ENCODE results near the gene DCLK2. TPM values are rescaled to one million over a fixed set of nuclear protein-coding genes. Genes with fewer than 3 reads are reported as not detected.

DCLK2 gene
- total RNA-seq, 2 donors from 2014 or later = 0.20 to 0.42 TPM

DNA sequence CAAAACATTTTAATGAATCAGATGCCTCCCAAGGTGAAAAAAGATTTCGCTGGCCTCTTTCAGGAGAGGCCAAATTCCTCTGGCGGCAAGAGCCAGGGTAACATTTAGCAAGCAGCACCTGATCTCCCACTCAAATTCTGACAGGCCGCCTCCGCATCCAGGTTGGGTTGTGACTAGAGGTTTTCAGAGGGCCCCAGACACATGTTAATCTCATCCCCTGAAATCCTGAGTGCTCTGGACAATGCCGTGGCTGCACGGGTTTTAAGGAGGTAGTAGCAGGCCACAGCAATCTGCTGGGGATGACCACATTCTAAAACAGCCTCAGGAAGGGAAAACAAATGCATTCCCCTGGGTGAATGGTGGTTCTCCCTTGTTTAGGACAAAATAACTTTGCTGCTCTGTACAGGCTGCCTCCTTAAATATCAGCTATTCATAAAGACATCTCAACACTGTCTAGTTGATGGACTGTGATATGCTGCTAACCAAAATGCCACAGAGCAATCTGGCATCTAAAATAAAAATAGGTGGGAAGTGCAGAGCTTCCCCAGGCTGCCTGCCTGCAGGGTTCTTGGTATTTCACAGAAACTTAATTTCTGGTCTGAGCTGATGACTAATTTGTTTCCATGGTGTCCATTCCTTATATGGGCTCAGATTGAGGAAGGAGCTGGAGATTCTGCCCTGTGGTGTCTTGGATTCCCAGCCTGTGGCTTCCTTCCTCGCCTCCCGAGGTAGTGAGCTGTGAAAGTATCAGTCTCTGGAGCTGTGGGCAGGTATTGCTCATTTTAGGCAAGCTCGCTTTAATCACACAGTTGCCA lies 202.0 kb downstream of the DCLK2 start:
- H3K4me1 ChIP-seq (ENCODE audit: control insufficient read depth, insufficient read depth, low read length) = no peaks in the 10 kb centered on the region
- H3K27me3 ChIP-seq (ENCODE audit: control insufficient read depth, insufficient read depth, low read length, poor library complexity, severe bottlenecking) = no peaks in the 10 kb centered on the region
- H3K4me3 ChIP-seq (ENCODE audit: low read length) = no peak overlapping the region
- TF ChIP-seq, protein P1, sequence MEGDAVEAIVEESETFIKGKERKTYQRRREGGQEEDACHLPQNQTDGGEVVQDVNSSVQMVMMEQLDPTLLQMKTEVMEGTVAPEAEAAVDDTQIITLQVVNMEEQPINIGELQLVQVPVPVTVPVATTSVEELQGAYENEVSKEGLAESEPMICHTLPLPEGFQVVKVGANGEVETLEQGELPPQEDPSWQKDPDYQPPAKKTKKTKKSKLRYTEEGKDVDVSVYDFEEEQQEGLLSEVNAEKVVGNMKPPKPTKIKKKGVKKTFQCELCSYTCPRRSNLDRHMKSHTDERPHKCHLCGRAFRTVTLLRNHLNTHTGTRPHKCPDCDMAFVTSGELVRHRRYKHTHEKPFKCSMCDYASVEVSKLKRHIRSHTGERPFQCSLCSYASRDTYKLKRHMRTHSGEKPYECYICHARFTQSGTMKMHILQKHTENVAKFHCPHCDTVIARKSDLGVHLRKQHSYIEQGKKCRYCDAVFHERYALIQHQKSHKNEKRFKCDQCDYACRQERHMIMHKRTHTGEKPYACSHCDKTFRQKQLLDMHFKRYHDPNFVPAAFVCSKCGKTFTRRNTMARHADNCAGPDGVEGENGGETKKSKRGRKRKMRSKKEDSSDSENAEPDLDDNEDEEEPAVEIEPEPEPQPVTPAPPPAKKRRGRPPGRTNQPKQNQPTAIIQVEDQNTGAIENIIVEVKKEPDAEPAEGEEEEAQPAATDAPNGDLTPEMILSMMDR (conservative IDR thresholded peaks at IDR 0.05) = no peak
- no peak overlapping the region for H3K9ac ChIP-seq (ENCODE audit: extremely low read depth, low read length, poor library complexity, severe bottlenecking)
- Mint-ChIP-seq H3K4me1 (no peaks in the 10 kb centered on the region), H3K9me3 (peaks cover 18% of the 10 kb centered on the region), H3K36me3 (ENCODE audit: low read depth) (peaks cover 42% of the 10 kb centered on the region), H3K4me3 (no peak overlapping the region), H3K27me3 (ENCODE audit: insufficient read depth) (no peaks in the 10 kb centered on the region), H3K27ac (no peak overlapping the region)
- peak; percentile 45 for DNase-seq
- H3K36me3 ChIP-seq (ENCODE audit: control insufficient read depth, insufficient read depth, low read length) = peaks cover 20% of the 10 kb centered on the region
- 81 to 84% methylated on average over 7 to 9 of the region's 9 CpGs for WGBS, 2 experiments (ENCODE audit: insufficient coverage in 1 of 2, insufficient read length in 1 of 2)
- peaks cover 7% of the 10 kb centered on the region for H3K9me3 ChIP-seq (ENCODE audit: control insufficient read depth, low read length)
- H3K27ac ChIP-seq (ENCODE audit: low read depth, low read length) = peak overlapping the region; percentile 50

DNA sequence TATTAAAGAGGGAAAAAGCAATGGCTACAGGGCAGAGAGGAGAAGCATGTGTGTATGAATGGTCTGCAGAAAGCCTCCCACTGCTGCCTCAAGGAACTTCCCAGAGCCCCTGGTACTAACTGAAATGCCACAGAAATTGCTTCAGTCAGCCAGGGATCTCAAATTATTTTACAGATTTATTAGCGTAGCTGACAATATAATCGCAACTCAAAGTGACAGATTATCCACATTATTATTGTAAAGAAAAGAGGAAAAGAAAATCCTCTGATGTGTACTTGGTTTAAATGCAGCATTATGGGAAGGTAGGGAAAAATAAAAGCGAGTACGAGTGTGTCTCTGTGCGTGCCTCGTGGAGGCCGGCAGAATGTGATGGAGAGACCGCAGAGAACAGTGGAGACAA lies 202.7 kb downstream of the DCLK2 start:
- peak overlapping the region; percentile 50 for H3K27ac ChIP-seq (ENCODE audit: low read depth, low read length)
- Mint-ChIP-seq H3K27me3 (ENCODE audit: insufficient read depth) (no peaks in the 10 kb centered on the region), H3K27ac (no peak overlapping the region)

DNA sequence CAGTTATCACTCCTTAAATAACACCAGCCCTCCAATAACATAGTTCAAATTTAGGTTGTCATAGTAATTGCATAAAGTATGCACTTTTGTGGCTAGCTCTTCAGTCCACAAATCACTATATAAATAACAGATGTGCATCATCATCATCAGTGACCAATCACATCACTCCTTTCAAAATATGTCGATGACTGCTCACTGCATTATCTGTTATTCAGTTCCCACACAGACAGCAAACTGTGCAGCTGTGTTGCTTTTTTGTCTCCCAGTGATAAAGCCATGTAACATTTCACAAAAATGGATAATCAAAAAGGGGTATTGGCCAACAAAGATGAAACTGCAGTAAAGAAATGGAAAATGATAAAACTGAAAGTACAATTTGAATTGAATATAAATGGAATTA lies 205.4 kb downstream of the DCLK2 start:
- H3K27me3 ChIP-seq (ENCODE audit: control insufficient read depth, insufficient read depth, low read length, poor library complexity, severe bottlenecking) = no peaks in the 10 kb centered on the region
- no peak overlapping the region for H3K27ac Mint-ChIP-seq
- WGBS, 2 experiments (ENCODE audit: insufficient coverage in 1 of 2, insufficient read length in 1 of 2) = 95 to 100% methylated on average over 1 of the region's 1 CpG
- peaks cover 13% of the 10 kb centered on the region for H3K36me3 Mint-ChIP-seq (ENCODE audit: low read depth)
- TF ChIP-seq, protein P1 (conservative IDR thresholded peaks at IDR 0.05) = no peak
- no peak overlapping the region for H3K9ac ChIP-seq (ENCODE audit: extremely low read depth, low read length, poor library complexity, severe bottlenecking)
- H3K4me1 ChIP-seq (ENCODE audit: control insufficient read depth, insufficient read depth, low read length) = no peaks in the 10 kb centered on the region
- H3K9me3 Mint-ChIP-seq = peaks cover 1% of the 10 kb centered on the region
- DNase-seq = no peak
- no peaks in the 10 kb centered on the region for H3K9me3 ChIP-seq (ENCODE audit: control insufficient read depth, low read length)
- H3K27ac ChIP-seq (ENCODE audit: low read depth, low read length) = no peak overlapping the region
- no peaks in the 10 kb centered on the region for H3K27me3 Mint-ChIP-seq (ENCODE audit: insufficient read depth)
- H3K4me1 Mint-ChIP-seq = peaks cover 2% of the 10 kb centered on the region
- peaks cover 8% of the 10 kb centered on the region for H3K36me3 ChIP-seq (ENCODE audit: control insufficient read depth, insufficient read depth, low read length)
- no peak overlapping the region for H3K4me3 Mint-ChIP-seq
- no peak overlapping the region for H3K4me3 ChIP-seq (ENCODE audit: low read length)

More for the DNA sequence above, 202.7 kb downstream of the DCLK2 start:
- H3K4me3 Mint-ChIP-seq = no peak overlapping the region
- no peak overlapping the region for H3K9ac ChIP-seq (ENCODE audit: extremely low read depth, low read length, poor library complexity, severe bottlenecking)
- TF ChIP-seq, protein P1 (conservative IDR thresholded peaks at IDR 0.05) = no peak
- H3K27me3 ChIP-seq (ENCODE audit: control insufficient read depth, insufficient read depth, low read length, poor library complexity, severe bottlenecking) = no peaks in the 10 kb centered on the region
- no peaks in the 10 kb centered on the region for H3K4me1 Mint-ChIP-seq
- no peaks in the 10 kb centered on the region for H3K4me1 ChIP-seq (ENCODE audit: control insufficient read depth, insufficient read depth, low read length)
- no peak for DNase-seq
- H3K9me3 Mint-ChIP-seq = peaks cover 14% of the 10 kb centered on the region
- peaks cover 20% of the 10 kb centered on the region for H3K36me3 ChIP-seq (ENCODE audit: control insufficient read depth, insufficient read depth, low read length)
- no peak overlapping the region for H3K4me3 ChIP-seq (ENCODE audit: low read length)
- peaks cover 7% of the 10 kb centered on the region for H3K9me3 ChIP-seq (ENCODE audit: control insufficient read depth, low read length)
- 97 to 98% methylated on average over 6 to 8 of the region's 8 CpGs for WGBS, 2 experiments (ENCODE audit: insufficient coverage in 1 of 2, insufficient read length in 1 of 2)
- peaks cover 35% of the 10 kb centered on the region for H3K36me3 Mint-ChIP-seq (ENCODE audit: low read depth)

Data from endodermal cell (in vitro differentiated cells).